ENCODE data around the gene DCUN1D4.

The DCUN1D4 gene

DNA sequence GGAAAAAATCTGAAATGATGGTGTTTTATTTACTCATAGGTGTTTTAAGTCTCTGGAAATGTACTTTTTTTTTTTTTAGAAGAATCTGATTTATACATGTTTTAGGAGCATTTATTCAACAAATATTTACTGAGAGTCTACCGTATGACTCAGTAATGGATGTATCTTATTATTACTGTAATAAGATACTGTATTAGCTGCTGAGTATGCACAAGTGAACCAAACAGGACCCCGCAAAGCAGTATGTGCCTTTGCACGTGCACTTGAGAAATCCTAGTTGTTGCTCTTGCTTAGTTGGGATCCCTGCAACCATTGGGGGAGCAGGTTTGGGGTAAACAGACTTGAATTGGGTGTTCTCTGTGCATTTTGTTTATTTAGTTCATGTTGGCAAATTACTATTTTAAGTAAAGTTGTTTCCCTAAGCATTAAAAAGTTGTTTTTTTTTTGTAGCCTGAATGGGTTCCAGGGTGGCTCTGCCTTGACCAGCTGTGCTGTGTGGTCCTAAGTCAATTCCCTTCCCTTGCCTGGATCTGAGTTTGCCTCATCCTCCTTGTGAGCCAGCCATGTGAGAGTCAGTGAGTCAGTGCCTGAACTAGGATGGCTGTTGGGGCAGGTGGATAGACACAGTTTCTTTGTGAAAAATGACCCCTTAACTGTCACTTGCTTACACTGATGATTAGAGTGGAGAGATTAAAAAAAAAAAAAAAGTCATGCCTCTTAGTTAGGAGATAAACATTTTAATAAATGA, 27.7 kb downstream of the DCUN1D4 start:
- H3K4me3 ChIP-seq (replicated peaks in 1 of 2; ENCODE audit: low read depth in 2 of 2, low read length in 2 of 2), result no peak overlapping the region
- DNase-seq (ENCODE audit: low read depth in 2 of 2), result peak in 1 of 2 donors; percentile 45
- TF ChIP-seq, protein P1, sequence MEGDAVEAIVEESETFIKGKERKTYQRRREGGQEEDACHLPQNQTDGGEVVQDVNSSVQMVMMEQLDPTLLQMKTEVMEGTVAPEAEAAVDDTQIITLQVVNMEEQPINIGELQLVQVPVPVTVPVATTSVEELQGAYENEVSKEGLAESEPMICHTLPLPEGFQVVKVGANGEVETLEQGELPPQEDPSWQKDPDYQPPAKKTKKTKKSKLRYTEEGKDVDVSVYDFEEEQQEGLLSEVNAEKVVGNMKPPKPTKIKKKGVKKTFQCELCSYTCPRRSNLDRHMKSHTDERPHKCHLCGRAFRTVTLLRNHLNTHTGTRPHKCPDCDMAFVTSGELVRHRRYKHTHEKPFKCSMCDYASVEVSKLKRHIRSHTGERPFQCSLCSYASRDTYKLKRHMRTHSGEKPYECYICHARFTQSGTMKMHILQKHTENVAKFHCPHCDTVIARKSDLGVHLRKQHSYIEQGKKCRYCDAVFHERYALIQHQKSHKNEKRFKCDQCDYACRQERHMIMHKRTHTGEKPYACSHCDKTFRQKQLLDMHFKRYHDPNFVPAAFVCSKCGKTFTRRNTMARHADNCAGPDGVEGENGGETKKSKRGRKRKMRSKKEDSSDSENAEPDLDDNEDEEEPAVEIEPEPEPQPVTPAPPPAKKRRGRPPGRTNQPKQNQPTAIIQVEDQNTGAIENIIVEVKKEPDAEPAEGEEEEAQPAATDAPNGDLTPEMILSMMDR (IDR thresholded peaks at IDR 0.05; ENCODE audit: low read depth, low read length), result no peak

DNA sequence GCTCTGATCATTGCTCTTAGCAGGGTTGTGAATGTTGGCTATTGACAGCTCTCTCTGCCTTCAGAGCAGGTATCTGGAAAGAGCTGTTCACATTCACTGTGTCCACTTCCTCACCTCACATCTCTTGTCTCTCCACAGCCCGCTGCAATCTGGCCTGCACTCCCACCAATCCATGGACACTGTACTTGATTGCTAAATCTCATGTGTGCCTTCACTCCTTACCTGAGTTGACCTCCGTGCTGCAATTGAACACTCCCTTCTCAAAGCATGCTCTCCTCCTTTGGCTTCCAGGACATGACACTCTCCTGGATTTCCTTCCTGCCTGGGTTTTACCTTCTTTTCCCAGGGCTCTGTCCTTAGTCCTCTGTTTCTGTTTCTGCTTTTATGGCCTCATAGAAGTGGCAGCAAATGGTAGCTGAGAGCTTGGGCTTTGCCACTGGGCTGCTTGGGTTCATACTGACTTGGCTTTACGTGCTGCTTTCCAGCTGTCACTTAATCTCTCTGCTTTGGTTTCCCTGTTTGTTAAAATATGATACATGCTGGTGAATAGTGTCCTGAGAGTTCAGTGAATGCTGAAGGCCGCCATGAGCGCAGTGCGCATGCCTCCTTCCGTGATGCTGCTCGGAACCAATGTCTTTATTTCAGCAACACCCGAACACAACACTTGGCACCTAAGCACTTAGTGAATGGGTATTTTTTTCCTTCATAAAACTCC, 29.5 kb downstream of the DCUN1D4 start:
- H3K4me3 ChIP-seq (replicated peaks in 1 of 2; ENCODE audit: low read depth in 2 of 2, low read length in 2 of 2), result no peak overlapping the region
- DNase-seq (ENCODE audit: low read depth in 2 of 2), result no peak
- TF ChIP-seq, protein P1 (IDR thresholded peaks at IDR 0.05; ENCODE audit: low read depth, low read length), result no peak

DNA sequence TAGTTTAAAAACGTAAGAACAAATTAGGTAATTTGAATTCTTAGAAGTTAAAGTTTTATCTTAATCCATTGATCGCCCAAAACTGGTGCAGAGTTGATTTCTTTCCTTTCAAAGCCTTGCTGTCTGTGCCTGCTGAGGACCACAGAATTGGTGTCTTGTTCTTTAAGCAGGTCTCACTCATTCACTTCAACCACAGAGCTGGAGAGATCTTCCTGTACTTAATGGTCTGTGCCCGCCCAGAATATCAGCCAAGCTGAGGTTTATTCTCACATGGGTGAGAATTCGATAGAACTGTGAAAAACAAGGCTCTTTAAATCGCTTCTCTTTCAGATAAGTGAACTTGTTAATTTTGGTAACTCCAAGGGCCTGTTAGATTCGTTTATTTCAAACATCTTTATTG, 31.6 kb downstream of the DCUN1D4 start:
- no peak for DNase-seq (ENCODE audit: low read depth in 2 of 2)
- TF ChIP-seq, protein P1 (IDR thresholded peaks at IDR 0.05; ENCODE audit: low read depth, low read length), result no peak
- H3K4me3 ChIP-seq (replicated peaks in 1 of 2; ENCODE audit: low read depth in 2 of 2, low read length in 2 of 2), result no peak overlapping the region

DNA sequence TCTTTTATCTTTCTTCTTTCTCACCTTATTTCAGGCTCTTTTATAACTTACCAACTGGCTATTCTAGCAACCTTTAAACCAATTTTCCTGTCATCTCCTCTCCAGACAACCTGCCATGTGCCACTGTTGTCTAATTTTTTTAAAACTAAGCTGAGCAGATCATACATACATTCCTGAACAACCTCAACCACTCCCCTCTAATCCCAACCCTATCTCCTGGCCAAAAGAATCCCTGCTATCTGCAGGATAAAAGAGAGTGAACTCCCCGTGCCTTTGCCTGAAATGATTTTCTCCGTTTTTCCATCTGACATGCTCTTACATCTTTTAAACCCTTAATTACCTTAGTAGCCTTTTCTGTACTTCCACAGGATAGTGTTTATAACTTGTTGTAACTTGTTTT, 35.5 kb downstream of the DCUN1D4 start:
- no peak for DNase-seq (ENCODE audit: low read depth in 2 of 2)
- TF ChIP-seq, protein P1 (IDR thresholded peaks at IDR 0.05; ENCODE audit: low read depth, low read length), result no peak
- H3K4me3 ChIP-seq (replicated peaks in 1 of 2; ENCODE audit: low read depth in 2 of 2, low read length in 2 of 2), result no peak overlapping the region

DNA sequence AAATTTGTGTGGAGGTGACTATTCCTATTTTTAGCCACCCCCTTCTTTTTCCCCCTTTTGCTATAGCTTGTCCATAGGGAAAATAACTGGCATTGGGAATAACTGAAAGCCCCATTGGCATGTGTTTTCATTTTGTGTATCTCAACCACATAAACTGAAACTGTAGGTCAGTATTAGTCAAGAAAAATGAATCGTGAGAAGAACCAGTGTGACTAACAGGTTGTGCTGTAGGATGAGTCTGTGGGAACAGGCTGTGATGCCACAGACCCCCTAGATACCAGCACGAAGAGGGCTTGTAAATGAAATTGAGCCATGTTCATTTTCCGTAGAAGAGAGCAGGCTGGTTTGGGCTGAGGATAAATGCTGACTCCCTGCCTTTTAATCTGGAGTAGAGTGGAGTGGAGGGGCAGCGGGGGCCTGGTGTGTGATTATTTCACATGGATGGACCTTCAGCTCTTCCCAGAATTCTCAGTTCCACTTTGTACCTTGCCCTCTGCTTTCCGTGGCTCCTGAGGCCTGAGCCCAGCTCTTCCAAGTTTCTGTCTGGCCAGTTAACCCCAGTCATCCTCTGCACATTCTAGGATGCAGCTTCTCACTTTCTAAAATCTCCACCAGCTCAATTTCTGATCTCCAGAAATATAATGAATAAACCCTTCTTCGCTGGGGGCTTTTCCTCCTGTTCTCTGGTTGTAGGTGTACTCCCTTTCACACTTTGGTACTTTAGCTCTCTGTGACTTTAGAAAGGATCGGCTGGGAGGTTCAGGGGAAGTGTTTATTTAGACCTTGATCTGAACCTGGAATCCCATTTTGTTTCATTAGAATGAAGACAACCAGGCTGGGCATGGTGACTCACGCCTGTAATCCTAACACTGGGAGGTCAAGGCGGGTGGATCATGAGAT, 37.3 kb downstream of the DCUN1D4 start:
- no peak overlapping the region for H3K4me3 ChIP-seq (replicated peaks in 1 of 2; ENCODE audit: low read depth in 2 of 2, low read length in 2 of 2)
- TF ChIP-seq, protein P1 (IDR thresholded peaks at IDR 0.05; ENCODE audit: low read depth, low read length), result no peak
- peak in 1 of 2 donors; percentile 11 for DNase-seq (ENCODE audit: low read depth in 2 of 2)

DNA sequence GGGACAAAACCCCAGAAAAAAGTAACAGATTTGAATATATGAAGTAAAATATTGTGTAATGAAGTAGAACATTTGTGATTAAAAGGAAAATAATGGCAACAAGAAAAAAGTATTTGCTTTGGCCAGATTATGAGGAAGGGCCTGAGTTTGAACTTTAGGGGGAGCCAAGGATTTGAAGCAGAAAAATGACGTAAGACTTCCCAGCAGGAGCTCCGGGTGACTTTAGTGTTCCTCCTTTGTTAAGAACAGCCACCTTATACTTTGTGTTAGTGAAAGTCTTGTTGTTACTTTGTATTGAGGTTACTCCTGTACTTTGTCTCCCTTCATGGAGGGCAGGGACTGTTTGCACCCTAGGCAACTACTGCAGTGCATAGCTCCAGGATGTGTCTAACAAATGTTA, 41.1 kb downstream of the DCUN1D4 start:
- peak in 1 of 2 donors; percentile 22 for DNase-seq (ENCODE audit: low read depth in 2 of 2)
- H3K4me3 ChIP-seq (replicated peaks in 1 of 2; ENCODE audit: low read depth in 2 of 2, low read length in 2 of 2), result no peak overlapping the region
- TF ChIP-seq, protein P1 (IDR thresholded peaks at IDR 0.05; ENCODE audit: low read depth, low read length), result no peak

Measured in cardiac fibroblast (primary cell).